Gastroesophageal sphincter (tissue), 4 donors: Measurements from ENCODE around the gene CD4. TPM values are rescaled to one million over a fixed set of nuclear protein-coding genes. Genes with fewer than 3 reads are reported as not detected.

Experiments
- ATAC-seq: fragments of 150-250 bp; one replicate; pipeline ENCODE4 v1.9.1; 2016; ENCODE audit warnings: mild to moderate bottlenecking, moderate library complexity
- H3K27ac ChIP-seq, 4 donors: fragments of 200-600 bp; sonication (generic) in 3 of 4; 1 replicate in 3 of 4; 2 replicates in 1 of 4; pipeline ENCODE4 v1.5.1; 2016 to 2019
- H3K27me3 ChIP-seq: fragments of 200-600 bp; sonication (generic); one replicate; pipeline ENCODE4 v1.5.1; 2019
- H3K36me3 ChIP-seq, 2 donors: fragments of 200-600 bp; sonication (generic); one replicate each; pipeline ENCODE4 v1.5.1; 2019; ENCODE audit warnings: control low read depth in 1 of 2
- H3K4me1 ChIP-seq, 3 donors: fragments of 200-600 bp; sonication (generic); 1 replicate in 2 of 3; 2 replicates in 1 of 3; pipeline ENCODE4 v1.5.1; 2016 to 2019; ENCODE audit warnings: control low read depth in 2 of 3
- H3K4me3 ChIP-seq, 2 donors: fragments of 200-600 bp; sonication (generic); one replicate each; pipeline ENCODE4 v1.5.1; 2019; ENCODE audit warnings: mild to moderate bottlenecking in 1 of 2, moderate library complexity in 1 of 2
- H3K9me3 ChIP-seq, 3 donors: fragments of 200-600 bp; sonication (generic); one replicate each; pipeline ENCODE4 v1.5.1; 2017 to 2019; ENCODE audit warnings: control low read depth in 2 of 3
- CTCF ChIP-seq, 4 experiments: fragments of 200-600 bp in 2 of 4; fragments of 450-650 bp in 2 of 4; sonication (generic) in 1 of 4; IDR thresholded peaks; one replicate each; pipeline ENCODE4 v1.5.1; 2017 to 2019; ENCODE audit warnings: antibody characterized with exemption in 4 of 4, mild to moderate bottlenecking in 2 of 4, moderate library complexity in 2 of 4
- EP300 ChIP-seq: sonication (generic); formaldehyde crosslinking; IDR thresholded peaks from one replicate; pipeline ENCODE4 v1.6.1; 2017; ENCODE audit warnings: antibody characterized with exemption, mild to moderate bottlenecking
- POLR2A ChIP-seq, 2 donors: fragments of 450-650 bp; IDR thresholded peaks; one replicate each; pipeline ENCODE4 v1.6.1; 2017; ENCODE audit warnings: antibody characterized with exemption in 2 of 2, mild to moderate bottlenecking in 2 of 2, moderate library complexity in 1 of 2
- POLR2AphosphoS5 ChIP-seq: sonication (generic); formaldehyde crosslinking; IDR thresholded peaks from one replicate; pipeline ENCODE4 v1.6.1; 2017; ENCODE audit warnings: antibody characterized with exemption
- WGBS, 2 donors: methylation state at CpG; one replicate each; pipeline ENCODE4 v1.1.5; 2018; ENCODE audit warnings: low coverage in 1 of 2; 5-methylcytosine and 5-hydroxymethylcytosine counted together
- total RNA-seq, 4 donors: library from RNA; depleted of rRNA; stranded (reverse); fragments of >200 nt; gene quantifications; one replicate each; pipeline ENCODE4 v1.1.0, GENCODE V29; 2016

CD4 gene
- total RNA-seq, 4 donors from 2014 or later: 2.6 to 15.2 (median 9.1) TPM

- H3K27me3 ChIP-seq: peaks cover 31% of the 10 kb centered on the region
- H3K27ac ChIP-seq: peak overlapping the region in 1 of 4 donors; percentile 87
- TF ChIP-seq POLR2AphosphoS5 (no peak), CTCF (IDR thresholded peaks at IDR 0.05) (no peak)
- 76 to 77% methylated on average over 4 to 7 of the region's 17 CpGs for WGBS, 2 donors
- H3K4me1 ChIP-seq: peaks cover 0 to 79% (median 42%) of the 10 kb centered on the region in 3 donors
- no peak for ATAC-seq
- peaks cover 0 to 13% of the 10 kb centered on the region in 2 donors for H3K36me3 ChIP-seq
- no peak overlapping the region for H3K4me3 ChIP-seq
- no peaks in the 10 kb centered on the region for H3K9me3 ChIP-seq
Measured at GRCh38 chr12:6826125-6826733, 36.9 kb downstream of the CD4 start.

- Histone ChIP-seq H3K4me3 (no peak overlapping the region), H3K36me3 (peaks cover 0 to 20% of the 10 kb centered on the region in 2 donors), H3K27ac (peak overlapping the region in 3 of 4 donors; percentile 87 to 91 (median 87)), H3K27me3 (peaks cover 31% of the 10 kb centered on the region), H3K9me3 (no peaks in the 10 kb centered on the region), H3K4me1 (peaks cover 0 to 72% (median 40%) of the 10 kb centered on the region in 3 donors)
- no peak for ATAC-seq
- WGBS, 2 donors: no CpG with 5 or more reads among the region's 22 CpGs
- TF ChIP-seq POLR2A (IDR thresholded peaks at IDR 0.05) (no peak), POLR2AphosphoS5 (no peak), CTCF (IDR thresholded peaks at IDR 0.05) (no peak), EP300 (no peak)
Measured at GRCh38 chr12:6826734-6827436, 37.6 kb downstream of the CD4 start.

GRCh38 chr12:6827437-6827911, 38.1 kb downstream of the CD4 start:
- no peak for TF ChIP-seq POLR2AphosphoS5
- TF ChIP-seq EP300: no peak
- TF ChIP-seq POLR2A (IDR thresholded peaks at IDR 0.05): no peak
- TF ChIP-seq CTCF (IDR thresholded peaks at IDR 0.05): no peak
- Histone ChIP-seq H3K27me3 (peaks cover 26% of the 10 kb centered on the region), H3K4me3 (peak overlapping the region in 1 of 2 donors; percentile 87), H3K27ac (peak overlapping the region in 3 of 4 donors; percentile 87 to 91 (median 87)), H3K36me3 (peaks cover 0 to 26% of the 10 kb centered on the region in 2 donors), H3K9me3 (no peaks in the 10 kb centered on the region), H3K4me1 (peaks cover 0 to 66% (median 34%) of the 10 kb centered on the region in 3 donors)
- WGBS, 2 donors: 0% methylated on average over 1 of the region's 8 CpGs; no CpG with 5 or more reads in 1 of the 2 donors
- ATAC-seq: peak; percentile 71

- Histone ChIP-seq H3K4me1 (peaks cover 0 to 59% (median 33%) of the 10 kb centered on the region in 3 donors), H3K4me3 (peak within 1 kb of the TSS; percentile 60 to 87), H3K27ac (peak within 1 kb of the TSS; percentile 39 to 91 (median 87)), H3K27me3 (peaks cover 20% of the 10 kb centered on the region), H3K9me3 (no peaks in the 10 kb centered on the region), H3K36me3 (peaks cover 0 to 33% of the 10 kb centered on the region in 2 donors)
- ATAC-seq: peak; percentile 24
- WGBS, 2 donors: 0 to 2% methylated on average over 13 of the region's 60 CpGs
- peak in 1 of 4 experiments; percentile 6 for TF ChIP-seq CTCF (IDR thresholded peaks at IDR 0.05)
- TF ChIP-seq POLR2A (IDR thresholded peaks at IDR 0.05): peak; percentile 8 to 19
- no peak for TF ChIP-seq POLR2AphosphoS5
- TF ChIP-seq EP300: no peak
Measured at GRCh38 chr12:6827982-6828780, 38.9 kb downstream of the CD4 start, which contains the start of gene P3H3. P3H3 (plus strand) TSS chr12:6828407; CDS start chr12:6828441, 34 bp downstream.
